ENCODE data around the gene ZBTB46.

ZBTB46 gene

GRCh38 chr20:63765082-63765873 lies 65.8 kb downstream of the ZBTB46 start:
- TF ChIP-seq ZFX (IDR thresholded peaks at IDR 0.05) (no peak), CTCF (conservative IDR thresholded peaks at IDR 0.05) (no peak)
- no peak overlapping the region for H3K27ac ChIP-seq

GRCh38 chr20:63759377-63759901 lies 71.6 kb downstream of the ZBTB46 start:
- H3K27ac ChIP-seq: no peak overlapping the region
- TF ChIP-seq CTCF (conservative IDR thresholded peaks at IDR 0.05) (no peak), ZFX (IDR thresholded peaks at IDR 0.05) (no peak)

- no peak for TF ChIP-seq ZFX (IDR thresholded peaks at IDR 0.05)
- no peak for TF ChIP-seq CTCF (conservative IDR thresholded peaks at IDR 0.05)
Measured at GRCh38 chr20:63758152-63758551, 72.9 kb downstream of the ZBTB46 start.

GRCh38 chr20:63756648-63756991 lies 74.4 kb downstream of the ZBTB46 start:
- H3K27ac ChIP-seq: no peak overlapping the region
- no peak for TF ChIP-seq ZFX (IDR thresholded peaks at IDR 0.05)
- no peak for TF ChIP-seq CTCF (conservative IDR thresholded peaks at IDR 0.05)

More at GRCh38 chr20:63758152-63758551, 72.9 kb downstream of the ZBTB46 start:
- no peak overlapping the region for H3K27ac ChIP-seq

- TF ChIP-seq ZFX (IDR thresholded peaks at IDR 0.05) (no peak), CTCF (conservative IDR thresholded peaks at IDR 0.05) (no peak)
- no peak overlapping the region for H3K27ac ChIP-seq
Measured at GRCh38 chr20:63755933-63756647, 75.0 kb downstream of the ZBTB46 start.

- no peak overlapping the region for H3K27ac ChIP-seq
- TF ChIP-seq CTCF (conservative IDR thresholded peaks at IDR 0.05) (no peak), ZFX (IDR thresholded peaks at IDR 0.05) (no peak)
Measured at GRCh38 chr20:63754008-63754407, 77.1 kb downstream of the ZBTB46 start.

- H3K27ac ChIP-seq: no peak overlapping the region
- no peak for TF ChIP-seq CTCF (conservative IDR thresholded peaks at IDR 0.05)
- no peak for TF ChIP-seq ZFX (IDR thresholded peaks at IDR 0.05)
Measured at GRCh38 chr20:63753381-63753780, 77.7 kb downstream of the ZBTB46 start.

Measured in C4-2B (cell line).